ENCODE measurements around the gene TTLL6. TPM values are rescaled to one million over a fixed set of nuclear protein-coding genes. Genes with fewer than 3 reads are reported as not detected.
A peak's percentile ranks its signal among the peaks of the same experiment; 100 is the strongest.

The TTLL6 gene
- total and polyA plus RNA-seq, 9 of the 15 experiments (the other 6 are each of a cell fraction or from before 2014, with no cell fraction given): 0.05 TPM; not detected in 8

- TF ChIP-seq EWSR1 (IDR thresholded peaks at IDR 0.05; ENCODE audit: borderline replicate concordance, low read depth, partially characterized antibody) (no peak), TEAD4 (IDR thresholded peaks at IDR 0.05; ENCODE audit: low read length) (peak; percentile 14; the same call in 1 of the 2 replicates), TEAD4 (CRISPR knock-in tag; IDR thresholded peaks at IDR 0.05; ENCODE audit: borderline replicate concordance) (no peak), ZNF586 (CRISPR knock-in tag; conservative IDR thresholded peaks at IDR 0.05) (peak; percentile 84; the same call in 1 of the 2 replicates), ZNF324 (CRISPR knock-in tag; IDR thresholded peaks at IDR 0.05) (peak; percentile 70; the same call in 1 of the 2 replicates), FOXK2 (conservative IDR thresholded peaks at IDR 0.05 in 1 of 2, IDR thresholded peaks at IDR 0.05 in 1 of 2; ENCODE audit: low read depth in 2 of 2) (peak in 1 of 2 experiments; percentile 45; a peak in 2 of 4 replicates), ZNF3 (CRISPR knock-in tag; IDR thresholded peaks at IDR 0.05) (peak; percentile 80), ZSCAN32 (CRISPR knock-in tag; IDR thresholded peaks at IDR 0.05) (peak; percentile 83), ZNF184 (CRISPR knock-in tag; IDR thresholded peaks at IDR 0.05) (no peak), ZFPM2 (CRISPR knock-in tag; IDR thresholded peaks at IDR 0.05) (peak; percentile 96; the same call in 1 of the 2 replicates), RNF219 (CRISPR knock-in tag; IDR thresholded peaks at IDR 0.05) (0 out of 2 replicates have a peak, but pooled peaks have one; percentile 13), ZNF717 (CRISPR knock-in tag; IDR thresholded peaks at IDR 0.05) (peak; percentile 94), COPS2 (conservative IDR thresholded peaks at IDR 0.05) (no peak), ERF (CRISPR knock-in tag; IDR thresholded peaks at IDR 0.05) (peak; percentile 98), SIN3B (IDR thresholded peaks at IDR 0.05; ENCODE audit: low read depth) (no peak), PYGO2 (tag; IDR thresholded peaks at IDR 0.05) (peak; percentile 99), CREB5 (CRISPR knock-in tag; IDR thresholded peaks at IDR 0.05) (peak; percentile 90), MXD1 (CRISPR knock-in tag; IDR thresholded peaks at IDR 0.05; ENCODE audit: borderline replicate concordance, poor library complexity, severe bottlenecking) (peak; percentile 60), HDAC8 (tag; IDR thresholded peaks at IDR 0.05) (peak; percentile 99), YY1 (IDR thresholded peaks at IDR 0.05; ENCODE audit: borderline replicate concordance in 1 of 3, control insufficient read depth in 1 of 3, extremely low read depth in 1 of 3, insufficient read depth in 3 of 3, insufficient read length in 1 of 3, insufficient replicate concordance in 2 of 3, low read depth in 1 of 3, low read length in 2 of 3) (peak in 1 of 3 experiments; percentile 25), KLF1 (tag; IDR thresholded peaks at IDR 0.05) (peak; percentile 90)
These were observed 8.7 kb upstream of the TTLL6 start (continued) for GRCh38 chr17:48825446-48826381.
